Measurements from ENCODE around the gene GMDS.
A peak's percentile ranks its signal among the peaks of the same experiment; 100 is the strongest.

The GMDS gene

DNA sequence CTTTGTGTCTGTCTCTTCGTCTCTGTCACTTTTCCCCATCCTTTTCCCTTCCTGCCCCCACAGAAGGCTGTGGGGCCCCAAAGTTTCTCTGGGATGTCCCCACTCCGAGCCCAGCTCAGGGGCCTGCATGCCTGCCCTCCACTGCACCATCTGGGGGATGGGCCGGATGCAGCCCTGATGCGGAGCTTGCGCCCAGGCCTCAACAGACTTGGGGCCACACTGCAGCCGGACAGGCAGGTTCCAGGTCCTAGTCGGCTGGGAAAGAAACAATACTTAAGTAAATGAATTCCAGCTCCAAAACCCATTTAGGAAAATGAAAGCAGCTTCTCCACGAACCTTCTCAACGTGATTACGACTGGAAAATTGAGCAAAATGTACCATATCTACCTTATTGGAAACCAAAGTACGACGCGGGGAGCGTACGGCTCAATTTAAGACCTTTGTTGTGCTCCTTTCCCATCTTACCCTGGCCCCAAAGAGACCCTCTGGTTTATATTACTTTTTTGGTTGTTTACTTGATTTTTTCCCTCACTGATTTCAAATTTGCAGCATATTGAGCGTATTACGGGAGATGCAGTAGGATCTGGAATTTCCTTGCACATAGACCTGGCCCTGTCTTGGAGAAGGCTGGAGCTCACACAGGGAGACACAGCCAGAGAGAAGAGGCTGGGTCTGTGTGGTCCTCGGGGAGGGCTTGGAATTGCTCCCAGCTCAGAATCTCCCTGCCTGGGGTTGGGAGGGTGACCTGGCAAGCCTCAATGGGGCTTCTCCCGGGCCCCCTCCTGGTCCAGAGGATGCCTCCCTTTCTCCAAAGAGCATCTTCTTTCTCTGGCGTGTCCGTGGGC lies 627.7 kb downstream of the GMDS start:
- DNase-seq, result no peak

DNA sequence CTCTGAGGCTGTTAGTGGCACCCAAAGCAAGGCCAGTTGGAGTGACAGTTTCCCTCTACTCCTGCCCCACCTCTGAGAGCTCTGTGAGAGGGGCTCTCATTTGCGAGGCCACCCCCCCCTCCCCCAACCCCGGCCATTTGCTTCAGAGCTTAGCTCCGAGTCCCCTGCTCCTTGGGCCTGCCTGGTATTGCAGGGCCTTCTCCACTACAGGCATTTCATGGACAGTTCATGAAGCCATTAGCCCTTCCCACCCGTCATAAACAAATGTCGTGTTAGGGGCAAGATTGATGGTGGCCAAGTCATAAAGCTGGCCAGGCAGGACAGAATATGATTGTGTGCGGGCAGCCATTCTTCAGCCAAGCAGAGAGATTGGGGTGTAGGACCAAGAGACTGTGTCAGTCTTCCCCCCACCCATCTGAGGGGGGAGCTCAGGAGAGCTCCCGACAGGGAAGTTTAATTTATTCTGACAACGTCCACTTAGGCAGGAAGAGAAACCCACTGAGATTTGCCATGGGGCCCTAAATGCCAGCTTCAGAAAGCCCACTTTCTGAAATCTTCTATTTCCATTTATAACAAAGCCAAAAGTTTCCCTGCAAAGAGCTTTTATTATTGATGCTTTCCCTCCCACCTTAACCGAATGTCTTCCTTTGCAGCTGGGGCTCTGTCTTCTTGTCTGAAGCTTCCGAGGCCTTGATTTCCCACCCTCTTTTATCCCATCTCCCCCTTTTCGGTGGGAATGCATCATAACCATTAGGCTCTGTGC lies 628.5 kb downstream of the GMDS start:
- DNase-seq, result no peak

DNA sequence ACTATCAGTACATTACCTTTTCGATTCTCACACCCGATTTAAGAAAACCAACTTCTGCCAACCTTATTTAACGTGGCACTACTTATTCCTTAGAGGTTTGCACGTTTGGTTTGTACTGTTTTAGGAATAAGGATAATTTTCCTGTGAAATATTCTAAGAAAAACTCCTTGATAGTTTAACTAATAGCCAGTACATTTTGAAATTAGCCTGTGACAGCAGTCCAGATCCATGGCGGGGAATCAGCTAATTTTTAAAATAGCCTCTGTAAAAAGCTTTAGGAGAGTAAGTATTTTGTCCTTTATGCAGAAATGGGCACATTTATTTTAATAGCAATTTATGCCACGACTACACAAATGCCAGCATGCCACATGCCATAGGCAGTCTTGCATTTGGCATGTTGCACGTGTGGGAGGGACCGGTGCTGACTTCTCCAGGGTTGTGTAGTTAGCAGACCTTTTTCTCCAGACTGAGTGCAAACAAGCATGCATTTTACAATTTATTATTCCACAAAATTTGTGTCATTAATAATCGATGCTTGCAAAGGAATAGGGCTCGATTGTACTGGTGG lies 629.5 kb downstream of the GMDS start:
- DNase-seq, result no peak

DNA sequence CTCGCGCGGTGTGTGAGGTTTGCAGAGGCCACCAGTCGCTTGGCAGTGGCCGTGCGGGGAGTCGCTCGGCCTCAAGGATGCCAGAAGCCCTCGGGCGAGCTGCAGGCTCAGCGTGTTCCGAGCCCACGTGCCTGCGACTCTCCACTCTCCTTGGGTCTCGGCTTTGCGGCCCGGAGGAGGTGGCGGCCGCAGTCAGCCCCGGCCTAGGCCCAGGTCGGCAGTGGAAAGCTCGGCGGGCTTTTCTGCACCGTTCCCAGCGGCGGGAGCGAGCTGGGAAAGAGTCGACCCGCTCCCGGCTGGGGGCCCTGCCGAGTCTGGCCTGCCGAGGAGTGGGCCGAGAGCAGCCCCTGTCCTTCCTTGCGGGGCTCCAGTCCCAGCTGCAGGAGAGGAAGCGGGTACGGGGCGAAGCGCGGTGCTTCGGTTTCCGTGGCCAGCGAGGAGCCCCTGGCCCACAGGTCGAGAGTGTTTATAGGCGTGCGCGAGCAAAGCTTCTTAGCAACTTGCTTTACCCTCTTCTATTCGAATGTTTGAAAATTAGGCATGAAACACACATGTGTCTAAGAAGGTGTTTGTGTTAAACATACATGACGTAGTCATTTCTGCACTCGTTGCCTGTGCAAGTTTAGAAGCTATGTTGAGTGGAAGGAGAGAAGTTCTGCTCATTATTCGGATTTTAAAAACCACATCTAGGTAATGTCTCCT lies 630.1 kb downstream of the GMDS start:
- no peak for DNase-seq

DNA sequence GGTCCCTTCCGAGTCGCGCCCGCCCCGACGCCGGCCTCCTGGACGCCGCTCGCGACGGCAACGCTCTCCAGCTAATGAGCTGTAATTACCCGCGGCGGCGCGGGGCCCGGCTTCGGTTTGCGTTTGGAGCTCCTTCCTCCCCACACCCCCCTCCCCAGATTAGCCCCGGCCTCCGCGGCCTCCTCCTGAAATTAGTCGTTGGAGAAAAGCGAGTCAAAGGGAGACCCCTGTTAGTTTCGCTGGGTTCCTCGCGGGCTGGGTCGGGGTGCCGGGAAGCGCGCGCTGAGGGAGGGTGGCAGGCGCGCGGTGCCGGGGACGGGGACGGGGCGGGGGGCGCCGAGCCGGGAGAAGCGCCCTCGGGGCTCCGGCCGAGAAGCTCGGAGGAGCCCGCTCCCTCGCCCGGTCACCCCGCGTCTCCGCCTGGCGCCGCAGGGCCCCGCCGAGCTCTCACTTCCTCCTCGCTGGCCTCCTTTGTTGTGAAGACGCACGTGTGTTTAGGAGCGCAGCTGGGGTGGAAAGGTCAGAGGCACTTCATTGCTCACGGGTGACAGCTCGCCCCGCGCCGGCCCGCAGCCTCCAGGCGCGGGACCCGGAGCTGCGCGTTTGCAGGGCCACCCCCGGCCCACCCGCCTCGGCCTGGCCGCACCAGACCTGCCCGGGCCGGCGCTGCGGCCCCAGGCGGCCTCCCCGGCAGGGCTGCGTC lies 630.8 kb downstream of the GMDS start:
- no peak for DNase-seq

DNA sequence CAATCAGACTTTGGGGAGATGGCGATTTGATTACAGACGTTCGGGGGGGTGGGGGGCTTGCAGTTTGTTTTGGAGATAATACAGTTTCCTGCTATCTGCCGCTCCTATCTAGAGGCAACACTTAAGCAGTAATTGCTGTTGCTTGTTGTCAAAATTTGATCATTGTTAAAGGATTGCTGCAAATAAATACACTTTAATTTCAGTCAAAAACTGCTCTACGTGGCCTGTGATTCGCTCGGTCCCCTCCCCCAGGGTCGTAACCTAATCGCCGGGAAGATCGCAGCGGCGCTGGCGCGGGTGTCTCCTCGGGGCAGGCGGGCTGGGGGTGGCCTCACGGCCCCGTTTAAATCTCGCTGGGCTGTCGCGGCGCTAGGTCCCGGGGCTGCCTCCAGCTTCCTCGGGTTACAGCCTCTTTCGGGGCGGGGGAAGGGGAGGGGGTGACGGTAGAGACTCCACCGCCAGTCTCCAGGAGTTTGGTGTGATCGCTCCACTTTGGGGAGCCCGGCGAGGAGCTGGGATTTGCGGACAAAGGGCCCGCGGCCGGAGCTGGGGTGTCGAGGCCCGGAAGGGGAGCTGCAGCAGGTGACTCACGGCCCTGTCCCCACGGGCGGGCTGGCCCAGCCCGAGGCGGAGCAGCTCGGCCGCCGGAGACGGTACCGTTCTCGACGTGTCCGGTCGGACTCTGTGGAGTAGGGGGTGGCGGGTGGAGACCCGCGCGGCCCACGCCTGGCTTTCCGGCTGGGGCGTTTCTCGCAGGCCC lies 631.5 kb downstream of the GMDS start:
- no peak for DNase-seq

DNA sequence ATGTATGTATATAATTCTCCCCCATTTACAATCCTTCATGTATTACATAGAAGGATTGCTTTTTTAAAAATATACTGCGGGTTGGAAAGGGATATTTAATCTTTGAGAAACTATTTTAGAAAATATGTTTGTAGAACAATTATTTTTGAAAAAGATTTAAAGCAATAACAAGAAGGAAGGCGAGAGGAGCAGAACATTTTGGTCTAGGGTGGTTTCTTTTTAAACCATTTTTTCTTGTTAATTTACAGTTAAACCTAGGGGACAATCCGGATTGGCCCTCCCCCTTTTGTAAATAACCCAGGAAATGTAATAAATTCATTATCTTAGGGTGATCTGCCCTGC lies 632.1 kb downstream of the GMDS start:
- no peak for DNase-seq

DNA sequence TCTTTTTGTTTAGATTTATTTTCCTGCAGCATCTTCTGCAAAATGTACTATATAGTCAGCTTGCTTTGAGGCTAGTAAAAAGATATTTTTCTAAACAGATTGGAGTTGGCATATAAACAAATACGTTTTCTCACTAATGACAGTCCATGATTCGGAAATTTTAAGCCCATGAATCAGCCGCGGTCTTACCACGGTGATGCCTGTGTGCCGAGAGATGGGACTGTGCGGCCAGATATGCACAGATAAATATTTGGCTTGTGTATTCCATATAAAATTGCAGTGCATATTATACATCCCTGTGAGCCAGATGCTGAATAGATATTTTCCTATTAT lies 632.5 kb downstream of the GMDS start:
- DNase-seq, result no peak

DNA sequence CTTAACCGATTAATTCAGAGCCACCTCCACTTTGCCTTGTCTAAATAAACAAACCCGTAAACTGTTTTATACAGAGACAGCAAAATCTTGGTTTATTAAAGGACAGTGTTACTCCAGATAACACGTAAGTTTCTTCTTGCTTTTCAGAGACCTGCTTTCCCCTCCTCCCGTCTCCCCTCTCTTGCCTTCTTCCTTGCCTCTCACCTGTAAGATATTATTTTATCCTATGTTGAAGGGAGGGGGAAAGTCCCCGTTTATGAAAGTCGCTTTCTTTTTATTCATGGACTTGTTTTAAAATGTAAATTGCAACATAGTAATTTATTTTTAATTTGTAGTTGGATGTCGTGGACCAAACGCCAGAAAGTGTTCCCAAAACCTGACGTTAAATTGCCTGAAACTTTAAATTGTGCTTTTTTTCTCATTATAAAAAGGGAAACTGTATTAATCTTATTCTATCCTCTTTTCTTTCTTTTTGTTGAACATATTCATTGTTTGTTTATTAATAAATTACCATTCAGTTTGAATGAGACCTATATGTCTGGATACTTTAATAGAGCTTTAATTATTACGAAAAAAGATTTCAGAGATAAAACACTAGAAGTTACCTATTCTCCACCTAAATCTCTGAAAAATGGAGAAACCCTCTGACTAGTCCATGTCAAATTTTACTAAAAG lies 633.0 kb downstream of the GMDS start:
- no peak for DNase-seq

DNA sequence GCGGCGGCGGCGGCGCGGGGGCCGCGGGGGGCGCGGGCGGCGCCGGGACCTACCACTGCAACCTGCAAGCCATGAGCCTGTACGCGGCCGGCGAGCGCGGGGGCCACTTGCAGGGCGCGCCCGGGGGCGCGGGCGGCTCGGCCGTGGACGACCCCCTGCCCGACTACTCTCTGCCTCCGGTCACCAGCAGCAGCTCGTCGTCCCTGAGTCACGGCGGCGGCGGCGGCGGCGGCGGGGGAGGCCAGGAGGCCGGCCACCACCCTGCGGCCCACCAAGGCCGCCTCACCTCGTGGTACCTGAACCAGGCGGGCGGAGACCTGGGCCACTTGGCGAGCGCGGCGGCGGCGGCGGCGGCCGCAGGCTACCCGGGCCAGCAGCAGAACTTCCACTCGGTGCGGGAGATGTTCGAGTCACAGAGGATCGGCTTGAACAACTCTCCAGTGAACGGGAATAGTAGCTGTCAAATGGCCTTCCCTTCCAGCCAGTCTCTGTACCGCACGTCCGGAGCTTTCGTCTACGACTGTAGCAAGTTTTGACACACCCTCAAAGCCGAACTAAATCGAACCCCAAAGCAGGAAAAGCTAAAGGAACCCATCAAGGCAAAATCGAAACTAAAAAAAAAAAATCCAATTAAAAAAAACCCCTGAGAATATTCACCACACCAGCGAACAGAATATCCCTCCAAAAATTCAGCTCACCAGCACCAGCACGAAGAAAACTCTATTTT lies 633.7 kb downstream of the GMDS start:
- DNase-seq, result no peak

DNA sequence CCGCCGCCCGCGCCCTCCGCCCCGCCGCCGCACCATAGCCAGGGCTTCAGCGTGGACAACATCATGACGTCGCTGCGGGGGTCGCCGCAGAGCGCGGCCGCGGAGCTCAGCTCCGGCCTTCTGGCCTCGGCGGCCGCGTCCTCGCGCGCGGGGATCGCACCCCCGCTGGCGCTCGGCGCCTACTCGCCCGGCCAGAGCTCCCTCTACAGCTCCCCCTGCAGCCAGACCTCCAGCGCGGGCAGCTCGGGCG lies 634.2 kb downstream of the GMDS start:
- no peak for DNase-seq

DNA sequence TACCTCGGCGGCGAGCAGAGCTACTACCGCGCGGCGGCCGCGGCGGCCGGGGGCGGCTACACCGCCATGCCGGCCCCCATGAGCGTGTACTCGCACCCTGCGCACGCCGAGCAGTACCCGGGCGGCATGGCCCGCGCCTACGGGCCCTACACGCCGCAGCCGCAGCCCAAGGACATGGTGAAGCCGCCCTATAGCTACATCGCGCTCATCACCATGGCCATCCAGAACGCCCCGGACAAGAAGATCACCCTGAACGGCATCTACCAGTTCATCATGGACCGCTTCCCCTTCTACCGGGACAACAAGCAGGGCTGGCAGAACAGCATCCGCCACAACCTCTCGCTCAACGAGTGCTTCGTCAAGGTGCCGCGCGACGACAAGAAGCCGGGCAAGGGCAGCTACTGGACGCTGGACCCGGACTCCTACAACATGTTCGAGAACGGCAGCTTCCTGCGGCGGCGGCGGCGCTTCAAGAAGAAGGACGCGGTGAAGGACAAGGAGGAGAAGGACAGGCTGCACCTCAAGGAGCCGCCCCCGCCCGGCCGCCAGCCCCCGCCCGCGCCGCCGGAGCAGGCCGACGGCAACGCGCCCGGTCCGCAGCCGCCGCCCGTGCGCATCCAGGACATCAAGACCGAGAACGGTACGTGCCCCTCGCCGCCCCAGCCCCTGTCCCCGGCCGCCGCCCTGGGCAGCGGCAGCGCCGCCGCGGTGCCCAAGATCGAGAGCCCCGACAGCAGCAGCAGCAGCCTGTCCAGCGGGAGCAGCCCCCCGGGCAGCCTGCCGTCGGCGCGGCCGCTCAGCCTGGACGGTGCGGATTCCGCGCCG lies 634.7 kb downstream of the GMDS start:
- no peak for DNase-seq

DNA sequence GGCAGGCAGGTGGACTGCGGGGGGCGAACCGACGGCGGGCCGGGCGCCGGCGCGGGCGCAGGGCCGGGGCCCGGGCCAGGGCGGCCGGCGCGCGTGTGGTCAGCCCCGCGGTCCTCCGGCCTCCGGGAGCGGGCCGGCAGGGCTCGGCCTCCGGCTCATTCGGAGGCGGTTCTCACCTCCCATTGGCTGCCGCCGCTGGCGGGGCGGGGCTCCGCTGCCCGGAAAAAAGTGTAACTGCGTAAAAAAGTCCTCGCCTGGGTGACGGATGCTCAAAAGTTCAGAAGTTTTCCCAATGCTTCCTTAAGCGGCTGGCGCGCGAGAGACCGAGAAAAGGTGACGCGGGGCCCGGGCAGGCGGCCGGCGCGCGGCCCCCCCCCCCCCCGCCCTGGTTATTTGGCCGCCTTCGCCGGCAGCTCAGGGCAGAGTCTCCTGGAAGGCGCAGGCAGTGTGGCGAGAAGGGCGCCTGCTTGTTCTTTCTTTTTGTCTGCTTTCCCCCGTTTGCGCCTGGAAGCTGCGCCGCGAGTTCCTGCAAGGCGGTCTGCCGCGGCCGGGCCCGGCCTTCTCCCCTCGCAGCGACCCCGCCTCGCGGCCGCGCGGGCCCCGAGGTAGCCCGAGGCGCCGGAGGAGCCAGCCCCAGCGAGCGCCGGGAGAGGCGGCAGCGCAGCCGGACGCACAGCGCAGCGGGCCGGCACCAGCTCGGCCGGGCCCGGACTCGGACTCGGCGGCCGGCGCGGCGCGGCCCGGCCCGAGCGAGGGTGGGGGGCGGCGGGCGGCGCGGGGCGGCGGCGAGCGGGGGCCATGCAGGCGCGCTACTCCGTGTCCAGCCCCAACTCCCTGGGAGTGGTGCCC lies 635.5 kb downstream of the GMDS start, which contains the start of gene FOXC1:
Gene FOXC1 (plus strand): TSS at position 268 of the 849 bp plus-strand sequence. CDS start 531 bp downstream, at position 799.
- DNase-seq, result peak; percentile 71

DNA sequence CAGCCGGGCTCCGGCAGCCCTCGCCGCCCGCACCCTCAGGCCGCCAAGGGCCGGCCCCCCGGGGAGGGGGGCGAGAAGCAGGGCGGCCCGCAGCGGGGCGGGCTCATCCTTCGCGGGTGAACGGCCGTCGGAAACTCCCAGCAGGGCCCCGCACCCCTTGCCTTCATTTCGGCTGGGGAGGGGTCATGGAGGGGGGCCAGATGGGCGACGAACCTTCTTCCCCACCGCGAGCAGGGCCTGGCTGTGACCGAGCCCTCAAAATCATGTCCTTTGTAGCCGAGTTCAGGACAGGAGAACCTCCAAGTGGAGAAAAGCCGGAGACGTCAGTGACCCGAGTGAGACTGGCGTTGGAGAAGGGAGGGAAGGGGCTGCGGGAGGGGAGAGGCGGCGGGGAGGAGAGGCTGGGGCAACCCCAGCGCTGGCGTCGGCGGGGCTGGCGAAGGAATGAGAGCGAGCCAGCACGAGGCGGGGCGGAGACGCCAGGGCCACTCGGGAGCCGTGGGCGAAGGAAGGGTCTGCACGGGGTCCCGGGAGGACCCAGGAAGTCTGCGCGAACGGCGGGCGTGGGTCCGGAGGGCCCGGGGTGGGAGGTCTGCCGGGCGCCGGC lies 636.3 kb downstream of the GMDS start:
- no peak for DNase-seq

DNA sequence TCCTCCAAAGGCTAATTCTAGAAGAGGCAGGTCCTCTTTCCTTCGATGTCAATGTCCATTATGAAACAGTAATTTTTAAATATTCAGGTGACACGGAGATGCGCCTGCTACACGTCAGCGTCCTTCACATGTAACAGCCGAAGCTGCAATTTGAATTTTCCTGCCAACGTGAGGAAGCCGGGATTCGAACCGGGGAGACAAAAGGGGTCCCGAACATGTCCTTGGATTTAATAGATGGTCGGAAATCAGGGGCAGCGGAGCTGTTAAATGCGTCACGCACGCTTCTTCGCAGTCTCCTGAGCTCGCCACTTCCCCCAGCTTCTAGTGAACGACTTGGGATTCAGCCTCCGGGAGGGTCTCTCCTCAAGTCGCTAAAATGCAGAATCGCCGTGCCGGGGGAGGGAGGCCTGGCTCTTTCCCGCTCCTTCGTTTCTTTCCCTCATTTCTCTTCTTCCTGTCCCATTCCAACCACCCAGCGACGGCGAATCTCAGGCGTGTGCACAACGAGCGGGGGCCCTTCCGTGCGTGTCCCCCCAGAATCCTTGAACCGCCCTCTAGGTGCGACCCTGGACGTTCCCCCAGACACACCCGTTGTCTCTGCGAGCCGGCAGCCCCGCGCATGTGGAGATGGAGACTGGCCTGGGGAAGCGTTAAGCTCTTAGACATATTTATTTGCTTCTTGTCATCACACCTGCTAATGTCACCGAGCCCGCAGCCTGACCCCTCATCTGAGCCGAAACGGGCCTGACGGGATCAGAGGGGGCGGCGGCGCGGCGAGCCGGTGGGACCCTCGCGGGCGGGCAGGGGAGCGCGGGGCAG lies 637.0 kb downstream of the GMDS start:
- no peak for DNase-seq

DNA sequence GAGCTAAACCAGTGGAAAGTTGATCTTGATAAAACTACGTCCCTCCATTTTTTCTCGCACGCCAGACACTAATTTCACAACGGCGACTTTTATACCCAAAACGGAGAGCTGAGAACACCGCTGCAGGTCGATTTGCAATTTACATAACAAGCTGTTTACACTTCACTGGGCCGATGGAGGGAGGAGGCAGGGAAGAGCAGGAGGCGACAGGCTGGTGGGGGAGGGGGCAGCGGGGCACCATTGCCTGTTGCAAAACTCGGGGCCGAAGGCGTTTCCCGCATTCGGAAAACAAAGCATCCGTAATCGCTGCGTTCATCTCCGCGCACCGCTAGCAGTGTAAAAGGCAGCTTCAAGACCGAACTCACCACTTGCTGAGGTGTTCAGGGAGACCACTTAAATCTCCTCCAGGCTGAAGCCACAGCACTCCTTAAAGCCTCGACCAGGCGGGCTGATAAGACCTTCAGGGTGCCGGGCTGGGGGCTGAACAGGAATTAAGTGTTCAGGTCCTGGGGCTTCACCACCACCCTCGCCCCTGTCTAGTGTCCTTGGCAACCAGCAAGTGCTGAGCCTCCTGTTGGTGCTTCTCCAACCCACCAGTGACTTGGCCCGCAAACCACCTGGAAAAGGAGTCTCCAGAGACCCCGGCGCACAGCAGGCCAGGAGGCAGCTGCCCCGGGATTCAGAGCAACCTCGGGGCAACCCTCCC lies 637.7 kb downstream of the GMDS start:
- DNase-seq, result no peak
